Testis (tissue), 2 donors: ENCODE measurements around the gene THADA.

Experiments
- POLR2A ChIP-seq: fragments of 450-650 bp; IDR thresholded peaks from one replicate; pipeline ENCODE4 v1.6.1; 2017; ENCODE audit warnings: antibody characterized with exemption, mild to moderate bottlenecking, moderate library complexity
- TF ChIP-seq, protein P1 (sequence below), 3 experiments: fragments of 450-650 bp in 2 of 3; fragments of 200-600 bp in 1 of 3; sonication (generic) in 1 of 3; IDR thresholded peaks; one replicate each; pipeline ENCODE4 v1.5.1; 2016 to 2019; ENCODE audit warnings: antibody characterized with exemption in 3 of 3, mild to moderate bottlenecking in 2 of 3, moderate library complexity in 1 of 3

DNA sequence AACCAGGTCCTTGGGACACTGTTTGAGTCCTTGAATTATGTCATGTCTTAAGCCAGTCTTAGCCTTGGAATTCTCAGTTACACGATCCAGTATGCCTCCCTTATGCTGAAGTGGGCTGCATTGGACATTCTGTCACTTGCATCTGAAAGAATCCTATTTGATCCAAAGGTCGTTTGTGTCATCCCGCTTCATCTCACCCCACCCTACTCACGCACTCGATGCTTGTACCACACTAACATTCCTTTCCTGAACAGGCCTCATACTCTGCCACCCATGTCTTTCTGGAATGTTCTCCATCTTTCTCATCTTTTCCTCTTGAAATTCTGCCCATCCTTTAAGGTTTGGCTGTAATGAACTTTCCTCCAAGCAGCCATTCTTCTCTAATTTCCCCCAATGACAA lies 341.5 kb downstream of the THADA start:
- TF ChIP-seq, protein P1, sequence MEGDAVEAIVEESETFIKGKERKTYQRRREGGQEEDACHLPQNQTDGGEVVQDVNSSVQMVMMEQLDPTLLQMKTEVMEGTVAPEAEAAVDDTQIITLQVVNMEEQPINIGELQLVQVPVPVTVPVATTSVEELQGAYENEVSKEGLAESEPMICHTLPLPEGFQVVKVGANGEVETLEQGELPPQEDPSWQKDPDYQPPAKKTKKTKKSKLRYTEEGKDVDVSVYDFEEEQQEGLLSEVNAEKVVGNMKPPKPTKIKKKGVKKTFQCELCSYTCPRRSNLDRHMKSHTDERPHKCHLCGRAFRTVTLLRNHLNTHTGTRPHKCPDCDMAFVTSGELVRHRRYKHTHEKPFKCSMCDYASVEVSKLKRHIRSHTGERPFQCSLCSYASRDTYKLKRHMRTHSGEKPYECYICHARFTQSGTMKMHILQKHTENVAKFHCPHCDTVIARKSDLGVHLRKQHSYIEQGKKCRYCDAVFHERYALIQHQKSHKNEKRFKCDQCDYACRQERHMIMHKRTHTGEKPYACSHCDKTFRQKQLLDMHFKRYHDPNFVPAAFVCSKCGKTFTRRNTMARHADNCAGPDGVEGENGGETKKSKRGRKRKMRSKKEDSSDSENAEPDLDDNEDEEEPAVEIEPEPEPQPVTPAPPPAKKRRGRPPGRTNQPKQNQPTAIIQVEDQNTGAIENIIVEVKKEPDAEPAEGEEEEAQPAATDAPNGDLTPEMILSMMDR (IDR thresholded peaks at IDR 0.05) = no peak
- TF ChIP-seq POLR2A = no peak
